ENCODE measurements around the gene DMBX1. TPM values are rescaled to one million over a fixed set of nuclear protein-coding genes. Genes with fewer than 3 reads are reported as not detected.

The DMBX1 gene
- total RNA-seq, 1 experiment from 2014 or later = 2.3 TPM

- Histone ChIP-seq H3K27me3 (ENCODE audit: insufficient read depth, low read length) (peaks cover 46% of the 10 kb centered on the region), H4K8ac (replicated peaks; ENCODE audit: insufficient read length, low read depth, low read length) (no peak overlapping the region), H3K23ac (ENCODE audit: insufficient read length, low read depth, low read length) (no peak overlapping the region), H3K4ac (ENCODE audit: low read depth, low read length) (no peak overlapping the region), H4K5ac (ENCODE audit: insufficient read length, low read depth, low read length) (no peak overlapping the region), H3K4me1 (ENCODE audit: insufficient read depth, low read length) (peaks cover 2% of the 10 kb centered on the region; the same call in 1 of the 2 replicates), H3K9ac (ENCODE audit: extremely low read depth, insufficient read length, low read length) (no peak overlapping the region), H3K9me3 (ENCODE audit: control insufficient read depth, low read depth, low read length) (no peaks in the 10 kb centered on the region), H2AK5ac (ENCODE audit: insufficient read length, low read length) (no peak overlapping the region), H3K56ac (ENCODE audit: insufficient read length, low read depth, low read length) (no peak overlapping the region), H3K14ac (ENCODE audit: insufficient read depth, low read length) (no peak overlapping the region), H2AFZ (ENCODE audit: low read length) (no peak overlapping the region), H3K79me1 (ENCODE audit: insufficient read depth, low read depth, low read length, poor library complexity, severe bottlenecking) (no peaks in the 10 kb centered on the region), H3T11ph (ENCODE audit: low read length) (no peak overlapping the region), H4K20me1 (ENCODE audit: control insufficient read depth, insufficient read depth, insufficient read length) (no peaks in the 10 kb centered on the region), H4K91ac (ENCODE audit: insufficient read length, low read depth, low read length) (no peak overlapping the region), H2BK12ac (ENCODE audit: insufficient read length, low read depth, low read length) (no peak overlapping the region), H3K23me2 (ENCODE audit: insufficient read length, low read depth, low read length, poor library complexity, severe bottlenecking) (peaks cover 14% of the 10 kb centered on the region), H3K4me2 (ENCODE audit: insufficient read depth, insufficient read length, low read length) (peak overlapping the region; percentile 34), H3K18ac (ENCODE audit: insufficient read length, low read depth, low read length) (no peak overlapping the region), H2BK120ac (ENCODE audit: low read depth, low read length, poor library complexity, severe bottlenecking) (no peak overlapping the region), H3K27ac (ENCODE audit: insufficient read length, low read depth, low read length) (no peak overlapping the region), H2BK5ac (ENCODE audit: insufficient read length, low read length) (no peak overlapping the region), H2BK15ac (ENCODE audit: low read depth, low read length) (no peak overlapping the region), H2BK20ac (ENCODE audit: low read depth, low read length, poor library complexity, severe bottlenecking) (no peak overlapping the region), H3K79me2 (ENCODE audit: insufficient read depth, low read length) (no peaks in the 10 kb centered on the region)
- no peaks in the 10 kb centered on the region; a peak in 2 of 5 replicates for H3K9me3 Mint-ChIP-seq
- DNase-seq = no peak
- peak overlapping the region; percentile 34 to 68 for H3K4me3 Mint-ChIP-seq
- H3K27me3 Mint-ChIP-seq (ENCODE audit: low read depth) = peaks cover 98% of the 10 kb centered on the region
- H3K36me3 Mint-ChIP-seq (ENCODE audit: insufficient read depth in 1 of 3, low read depth in 3 of 3) = no peaks in the 10 kb centered on the region
- TF ChIP-seq, protein P1, sequence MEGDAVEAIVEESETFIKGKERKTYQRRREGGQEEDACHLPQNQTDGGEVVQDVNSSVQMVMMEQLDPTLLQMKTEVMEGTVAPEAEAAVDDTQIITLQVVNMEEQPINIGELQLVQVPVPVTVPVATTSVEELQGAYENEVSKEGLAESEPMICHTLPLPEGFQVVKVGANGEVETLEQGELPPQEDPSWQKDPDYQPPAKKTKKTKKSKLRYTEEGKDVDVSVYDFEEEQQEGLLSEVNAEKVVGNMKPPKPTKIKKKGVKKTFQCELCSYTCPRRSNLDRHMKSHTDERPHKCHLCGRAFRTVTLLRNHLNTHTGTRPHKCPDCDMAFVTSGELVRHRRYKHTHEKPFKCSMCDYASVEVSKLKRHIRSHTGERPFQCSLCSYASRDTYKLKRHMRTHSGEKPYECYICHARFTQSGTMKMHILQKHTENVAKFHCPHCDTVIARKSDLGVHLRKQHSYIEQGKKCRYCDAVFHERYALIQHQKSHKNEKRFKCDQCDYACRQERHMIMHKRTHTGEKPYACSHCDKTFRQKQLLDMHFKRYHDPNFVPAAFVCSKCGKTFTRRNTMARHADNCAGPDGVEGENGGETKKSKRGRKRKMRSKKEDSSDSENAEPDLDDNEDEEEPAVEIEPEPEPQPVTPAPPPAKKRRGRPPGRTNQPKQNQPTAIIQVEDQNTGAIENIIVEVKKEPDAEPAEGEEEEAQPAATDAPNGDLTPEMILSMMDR (conservative IDR thresholded peaks at IDR 0.05) = no peak
- H3K27ac Mint-ChIP-seq = no peak overlapping the region
- peaks cover 39 to 58% of the 10 kb centered on the region in 2 experiments for H3K4me1 Mint-ChIP-seq
- no CpG with 5 or more reads among the region's 14 CpGs for WGBS (ENCODE audit: extremely low coverage, insufficient read length, low lambda C conversion rate)
Observed at GRCh38 chr1:46484783-46485490, 4.7 kb upstream of the DMBX1 start.
